Activated CD4-positive, alpha-beta T cell treated with anti-CD3 and anti-CD28 coated beads for 36 hours (primary cell): ENCODE measurements around the gene COL7A1. TPM values are rescaled to one million over a fixed set of nuclear protein-coding genes. Genes with fewer than 3 reads are reported as not detected.

Source experiments
- ATAC-seq: fragments of 200-7000 bp; cut with Tn5 transposase; one replicate; pipeline ENCODE4 v1.10.0; 2021; ENCODE audit warnings: mild to moderate bottlenecking, moderate library complexity
- CTCF ChIA-PET: fragments of 350-600 bp; sonication (Branson Sonifier 250); formaldehyde crosslinking; loops from one replicate; lab custom pipeline; 2021; ENCODE audit warnings: antibody characterized with exemption; lab: Charles Lee
- POLR2A ChIA-PET: fragments of 350-600 bp; sonication (Branson Sonifier 250); formaldehyde crosslinking; loops from one replicate; lab custom pipeline; 2021; ENCODE audit warnings: antibody characterized with exemption, inconsistent platforms; lab: Charles Lee
- DNase-seq: peaks from one replicate; pipeline ENCODE4 v3.0.0-alpha.2; 2020
- H3K27ac Mint-ChIP-seq: one replicate; pipeline ENCODE4 v1.8.0; 2021; ENCODE audit warnings: mixed read lengths
- H3K27me3 Mint-ChIP-seq: one replicate; pipeline ENCODE4 v1.8.0; 2021; ENCODE audit warnings: mixed read lengths
- H3K36me3 Mint-ChIP-seq: one replicate; pipeline ENCODE4 v1.8.0; 2021; ENCODE audit warnings: low read depth, mixed read lengths
- H3K4me1 Mint-ChIP-seq: one replicate; pipeline ENCODE4 v1.8.0; 2021; ENCODE audit warnings: mixed read lengths
- H3K4me3 Mint-ChIP-seq: one replicate; pipeline ENCODE4 v1.8.0; 2021; ENCODE audit warnings: mild to moderate bottlenecking, moderate library complexity, mixed read lengths
- H3K9me3 Mint-ChIP-seq: one replicate; pipeline ENCODE4 v1.8.0; 2021; ENCODE audit warnings: low read depth, mixed read lengths
- intact Hi-C, 2 experiments: fragments of 100-400 bp; cut with DNase I in 1 of 2; cut with micrococcal nuclease in 1 of 2; formaldehyde crosslinking; loops; one replicate each; pipeline versions ENCODE4 v1.14.2 to v1.15.1; 2022 to 2024; cut with DNase I, micrococcal nuclease
- microRNA-seq: library from miRNA; unstranded; fragments of <30 nt; microRNA quantifications from one replicate; pipeline ENCODE4 v1.2.0, GENCODE V29; 2021; ENCODE audit warnings: borderline replicate concordance
- total RNA-seq, 2 experiments: library from RNA; stranded (reverse); gene quantifications; one replicate each; pipeline ENCODE4 v1.2.3, GENCODE V29; 2021

Gene COL7A1
- total RNA-seq, 2 experiments from 2014 or later: 0.65 to 0.85 TPM

GRCh38 chr3:48514431-48515227, 80.5 kb downstream of the COL7A1 start:
- Mint-ChIP-seq H3K27me3 (no peaks in the 10 kb centered on the region), H3K4me1 (peaks cover 62% of the 10 kb centered on the region), H3K27ac (no peak overlapping the region), H3K9me3 (no peaks in the 10 kb centered on the region), H3K36me3 (peaks cover 2% of the 10 kb centered on the region), H3K4me3 (no peak overlapping the region)
- peak; percentile 39 for DNase-seq
- ChIA-PET POLR2A (interaction anchor here (1.1 to 1.3 kb wide), 2 partner anchors 9 to 41 kb away, joined by 3 to 4 read pairs; no protein-coding TSS in a partner anchor), CTCF (interaction anchor here (0.6 to 1.4 kb wide), 6 partner anchors 19 to 149 kb away, joined by 3 to 4 read pairs (median 3); no protein-coding TSS in a partner anchor)
- ATAC-seq: peak; percentile 48
- intact Hi-C loops: no loop called here

Small RNA genes within 50 kb of the gene (microRNA-seq; reads per million reads assigned to microRNA genes)
- 1.1 reads per million for gene MIR4793
- gene MIR6823: not detected
- not detected for gene MIR711

Other genes with a start within 250 kb of the COL7A1 start
- under 1 TPM; 0.11 to 0.16 TPM for gene FBXW12, start 223.1 kb downstream of the COL7A1 start, total RNA-seq
- gene PLXNB1, start 165.2 kb downstream of the COL7A1 start, total RNA-seq: 1 to 10 TPM; 3.7 to 5.1 TPM
- gene CCDC51, start 155.2 kb downstream of the COL7A1 start, total RNA-seq: 10 to 100 TPM; 17.5 to 25.0 TPM
- 100 to 1,000 TPM; 260 to 324 TPM for gene TMA7, start 155.1 kb downstream of the COL7A1 start, total RNA-seq
- 10 to 100 TPM; 16.8 to 21.0 TPM for gene ATRIP, start 148.6 kb downstream of the COL7A1 start, total RNA-seq
- 10 to 100 TPM; 52.9 to 68.8 TPM for gene SHISA5, start 91.2 kb downstream of the COL7A1 start, total RNA-seq
- 10 to 100 TPM; 58.4 to 63.7 TPM for gene PFKFB4, start 38.5 kb downstream of the COL7A1 start, total RNA-seq
- not detected for gene UCN2, start 31.5 kb downstream of the COL7A1 start, total RNA-seq
- gene UQCRC1, start 14.3 kb upstream of the COL7A1 start, total RNA-seq: 100 to 1,000 TPM; 205 to 231 TPM
- gene TMEM89, start 26.4 kb upstream of the COL7A1 start, total RNA-seq: under 1 TPM in 1 of 2 experiments, not detected in 1; 0.30 TPM
- 10 to 100 TPM; 35.0 to 38.5 TPM for gene SLC26A6, start 40.1 kb upstream of the COL7A1 start, total RNA-seq
- 1 to 10 TPM; 7.9 to 8.1 TPM for gene CELSR3, start 67.6 kb upstream of the COL7A1 start, total RNA-seq
- 10 to 100 TPM; 61.0 to 67.3 TPM for gene NCKIPSD, start 90.6 kb upstream of the COL7A1 start, total RNA-seq
- 10 to 100 TPM; 39.4 to 48.3 TPM for gene IP6K2, start 121.9 kb upstream of the COL7A1 start, total RNA-seq